GM19397 (cell line): ENCODE measurements around the gene CKMT1A.
A peak's percentile ranks its signal among the peaks of the same experiment; 100 is the strongest.
"Not testable (repeated sequence)": the region's sequence is repeated elsewhere in the genome, so short reads cannot be mapped to it uniquely, and the experiment has no call there.

Experiments used
- ATAC-seq: cut with Tn5 transposase; IDR thresholded peaks from one replicate; pipeline ENCODE4 v1.9.1; 2021; ENCODE audit warnings: mild to moderate bottlenecking, moderate library complexity; ENCODE audit not compliant: unreplicated experiment

Gene CKMT1A

DNA sequence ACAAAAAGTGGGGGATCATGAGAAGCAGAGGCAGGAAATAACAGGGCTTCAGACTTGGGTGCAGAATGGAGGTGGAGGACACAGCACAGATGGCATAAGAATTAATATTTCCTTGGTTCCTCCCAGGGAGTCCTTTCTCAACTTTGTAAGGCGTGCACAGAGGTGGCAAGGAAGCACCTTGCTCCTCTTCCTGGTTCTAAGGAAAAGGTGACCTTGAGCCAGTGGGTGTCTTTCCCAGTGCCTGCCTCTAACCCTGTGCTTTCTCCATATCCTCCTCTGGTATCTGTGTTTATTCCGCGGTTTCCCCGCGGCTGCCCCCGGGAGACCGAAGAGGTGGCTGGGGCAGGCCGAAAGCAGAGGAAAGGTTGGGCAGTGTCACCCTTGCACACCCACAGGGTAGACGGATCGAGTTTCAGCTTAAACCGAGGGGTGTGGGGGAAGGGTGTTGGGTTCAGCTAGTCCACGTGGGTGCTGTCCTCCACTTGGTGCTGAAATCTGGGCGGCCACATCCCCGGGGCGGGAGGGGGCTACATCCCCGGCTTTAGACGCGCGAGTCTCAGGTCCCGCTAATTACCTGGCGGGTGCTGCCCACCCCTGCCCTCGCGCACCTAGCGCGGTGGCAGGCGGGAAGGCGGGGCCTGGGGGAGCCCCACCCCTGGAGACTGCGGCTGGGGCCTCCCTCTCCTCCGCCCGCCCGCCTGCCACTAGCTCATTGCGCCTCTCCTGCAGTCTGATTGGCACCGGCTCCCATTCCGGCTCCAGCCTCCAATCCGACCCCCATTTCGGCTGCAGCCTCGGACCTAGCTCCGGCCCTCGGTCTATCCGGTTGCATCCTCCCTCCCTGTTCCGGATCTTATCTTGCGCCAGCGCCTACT, at the start of gene CKMT1A:
Gene CKMT1A, plus strand, starts transcription at position 712 of the 875 bp plus-strand sequence. CDS start 192 bp downstream, outside the sequence.
- not testable (repeated sequence) for ATAC-seq

DNA sequence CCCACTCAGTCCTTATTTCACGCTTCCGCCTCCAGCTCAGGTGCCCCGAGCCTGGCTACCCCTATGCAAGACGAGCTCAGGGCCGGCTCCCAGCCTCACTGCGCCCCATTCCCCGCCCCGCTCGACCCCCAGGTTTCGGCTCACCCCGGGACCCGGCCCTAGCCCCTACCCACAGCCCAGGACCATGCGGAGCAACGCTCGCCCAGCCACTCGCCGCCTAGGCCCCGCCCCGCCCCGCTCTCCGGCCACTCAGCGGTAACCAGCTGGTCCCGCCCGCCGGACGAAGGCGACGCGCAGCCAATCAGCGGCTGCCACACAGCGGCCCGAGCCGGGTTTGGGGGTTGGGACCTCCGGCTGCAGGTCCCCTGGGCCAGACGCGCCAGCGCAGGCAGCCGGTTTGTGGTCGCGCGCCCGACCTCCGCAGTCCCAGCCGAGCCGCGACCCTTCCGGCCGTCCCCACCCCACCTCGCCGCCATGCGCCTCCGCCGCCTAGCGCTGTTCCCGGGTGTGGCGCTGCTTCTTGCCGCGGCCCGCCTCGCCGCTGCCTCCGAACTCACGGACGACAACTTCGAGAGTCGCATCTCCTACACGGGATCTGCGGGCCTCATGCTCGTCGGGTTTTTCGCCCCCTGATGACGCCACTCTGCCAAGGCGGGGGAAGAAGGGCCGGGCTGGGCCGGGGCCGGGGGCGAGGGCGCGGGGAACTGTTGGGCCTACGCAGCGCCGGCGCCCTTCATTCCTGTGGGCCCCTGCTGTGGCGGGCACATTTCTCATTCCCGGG, 44.8 kb upstream of the CKMT1A start, which contains the start of gene CATSPER2:
Gene CATSPER2, minus strand, starts transcription at position 196 of the 781 bp plus-strand sequence. CDS start 783 bp downstream, outside the sequence.
- ATAC-seq = no peak

DNA sequence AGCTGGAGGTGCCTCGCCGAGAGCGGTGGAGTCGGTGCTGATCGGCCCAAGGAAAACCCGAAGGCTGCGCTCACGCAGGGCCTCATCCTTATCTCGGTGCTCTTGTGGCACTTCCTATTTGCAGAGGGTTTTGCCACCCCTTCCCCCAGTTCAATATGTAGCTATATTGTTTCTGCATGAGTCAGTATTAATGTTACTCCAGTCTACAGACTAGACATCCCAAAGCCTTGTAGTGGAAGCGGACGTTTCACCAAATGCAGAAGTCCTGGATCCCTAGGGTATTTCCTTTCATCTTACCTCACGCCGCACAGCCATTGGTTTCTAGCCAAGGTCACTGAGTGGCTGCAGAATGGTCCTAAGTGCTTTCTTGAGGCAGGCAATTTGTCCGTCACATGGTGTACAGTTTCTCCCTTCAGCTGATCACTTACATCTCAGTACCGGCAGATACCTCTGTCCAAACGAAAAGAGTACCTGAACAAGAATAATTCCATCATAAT, 44.2 kb upstream of the CKMT1A start:
- not testable (repeated sequence) for ATAC-seq

DNA sequence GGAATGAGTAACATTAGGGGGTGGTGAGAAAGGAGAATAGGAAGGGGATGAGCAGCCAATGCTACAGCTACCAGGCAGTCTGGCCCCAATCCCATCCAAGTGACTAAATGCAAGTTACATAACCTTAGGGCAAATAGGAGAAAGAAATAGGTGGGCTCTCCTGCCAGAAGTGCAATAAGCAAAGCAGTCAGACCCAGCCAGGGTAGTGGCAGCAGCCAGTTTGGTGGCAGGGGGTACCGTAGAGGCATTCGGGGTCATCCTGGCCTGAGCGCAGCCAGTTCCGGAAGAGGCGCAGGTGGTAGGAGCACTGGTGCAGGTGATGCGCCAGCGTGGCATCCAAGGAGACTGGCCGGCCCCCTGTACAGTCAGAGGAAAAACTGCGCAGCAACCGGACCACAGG, 33.9 kb upstream of the CKMT1A start:
- not testable (repeated sequence) for ATAC-seq

DNA sequence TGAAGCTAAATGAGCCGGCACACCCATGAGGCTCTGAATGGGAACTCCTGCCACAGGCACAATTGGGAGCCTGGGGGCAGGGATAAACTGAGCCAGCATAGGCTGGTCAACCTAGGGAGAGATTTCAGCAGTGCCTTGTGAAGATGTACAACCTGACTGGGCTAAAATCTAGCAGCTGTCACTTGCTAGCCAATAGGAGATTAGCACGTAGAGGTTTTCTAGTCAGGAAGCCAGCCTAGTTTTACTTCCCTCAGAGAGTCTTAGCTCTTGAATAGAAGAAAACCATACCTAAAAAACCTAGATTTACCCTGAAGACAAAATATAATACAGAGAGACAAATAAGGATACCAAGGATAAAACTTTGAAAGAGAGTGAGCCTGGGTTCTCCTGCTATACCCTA, 31.4 kb upstream of the CKMT1A start:
- not testable (repeated sequence) for ATAC-seq

DNA sequence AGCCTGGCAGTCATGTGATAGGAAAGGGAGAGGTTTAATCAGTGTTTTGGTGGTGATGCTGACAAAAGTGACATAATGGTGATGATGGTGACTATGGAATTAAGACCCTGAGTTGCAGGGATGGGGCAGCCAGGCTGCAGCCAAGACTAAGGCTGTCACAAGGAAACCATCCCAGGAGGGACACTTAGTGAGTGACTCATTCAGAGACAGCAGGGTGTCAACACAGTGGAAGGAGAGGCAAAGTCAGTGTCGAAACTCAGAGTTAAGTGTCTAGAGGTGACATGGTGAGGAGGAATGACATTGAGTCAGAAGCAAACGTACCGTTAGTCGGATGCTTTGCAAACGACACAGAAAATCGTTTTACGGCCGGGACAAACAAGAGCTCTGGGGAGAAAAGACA, 30.3 kb upstream of the CKMT1A start:
- ATAC-seq = not testable (repeated sequence)

DNA sequence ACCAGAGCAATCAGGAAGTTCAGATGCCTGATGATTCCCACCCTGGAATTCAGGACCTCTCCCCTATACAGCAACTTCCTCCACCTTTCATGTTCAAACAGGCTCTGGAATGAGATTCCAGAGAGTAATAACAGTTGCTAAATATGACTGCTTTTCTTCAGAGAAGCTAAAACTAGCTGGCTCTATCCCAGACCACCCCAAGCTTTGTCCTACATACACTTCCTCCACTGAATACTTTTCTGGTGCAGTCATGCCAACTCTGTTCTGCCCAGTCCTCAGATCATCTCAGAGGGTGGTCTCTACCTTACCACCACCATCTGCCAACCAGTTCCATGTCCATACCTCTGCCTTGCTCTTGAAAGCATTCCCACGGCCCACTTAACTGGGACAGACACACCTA, 27.5 kb upstream of the CKMT1A start:
- ATAC-seq = not testable (repeated sequence)

DNA sequence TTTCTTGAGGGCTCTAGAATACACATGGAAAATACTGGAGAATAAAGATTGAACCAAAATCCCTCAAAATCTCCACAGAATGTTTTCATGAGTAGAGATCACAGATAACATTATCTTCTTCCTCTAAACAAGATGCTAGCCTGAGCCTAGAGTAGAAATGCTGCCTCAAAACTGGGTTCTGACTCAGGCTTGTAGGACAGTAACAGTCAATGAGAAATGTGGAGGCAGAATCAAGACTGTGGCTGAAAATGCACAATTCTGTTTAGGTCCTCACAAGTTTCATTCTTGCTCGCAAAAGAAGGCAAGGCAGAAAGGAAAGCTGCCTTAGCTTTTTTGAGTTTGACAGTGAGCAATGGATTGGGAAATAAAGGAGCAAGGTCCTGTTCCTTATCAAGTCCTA, 19.5 kb upstream of the CKMT1A start:
- not testable (repeated sequence) for ATAC-seq

DNA sequence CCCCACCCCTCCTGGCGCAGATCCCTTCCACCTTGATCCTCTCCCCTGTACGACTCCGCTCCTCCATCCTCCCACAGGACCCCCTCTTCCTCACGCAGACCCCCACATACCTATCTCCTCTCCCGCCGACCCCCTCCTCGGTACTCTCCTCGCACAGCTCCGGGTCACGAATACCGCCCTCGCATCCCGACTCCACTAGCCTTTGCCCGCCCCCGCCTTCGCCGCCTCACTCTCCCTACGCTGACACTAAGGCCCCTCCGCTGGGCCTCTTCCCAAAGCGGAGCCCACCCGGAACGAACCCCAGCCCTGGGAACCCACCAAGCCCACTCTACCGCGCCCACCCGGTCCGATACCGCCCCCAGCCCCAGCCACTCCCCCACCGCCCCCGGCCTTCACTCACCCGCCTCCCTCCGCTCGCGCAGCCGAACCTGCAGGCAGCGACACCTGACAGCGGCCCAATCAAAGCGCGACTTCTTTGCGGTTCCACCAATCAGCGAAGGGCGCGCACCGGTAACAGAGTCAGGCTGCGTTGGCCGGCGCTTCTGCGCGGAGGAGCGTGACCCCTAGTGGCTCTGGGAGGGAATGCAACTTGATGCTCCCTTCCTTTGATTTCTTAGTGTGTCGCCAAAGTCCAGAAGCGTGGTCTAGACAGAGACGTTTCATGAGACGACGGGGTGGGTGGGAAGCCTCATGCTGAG, 3.9 kb upstream of the CKMT1A start:
- ATAC-seq = peak; percentile 94

DNA sequence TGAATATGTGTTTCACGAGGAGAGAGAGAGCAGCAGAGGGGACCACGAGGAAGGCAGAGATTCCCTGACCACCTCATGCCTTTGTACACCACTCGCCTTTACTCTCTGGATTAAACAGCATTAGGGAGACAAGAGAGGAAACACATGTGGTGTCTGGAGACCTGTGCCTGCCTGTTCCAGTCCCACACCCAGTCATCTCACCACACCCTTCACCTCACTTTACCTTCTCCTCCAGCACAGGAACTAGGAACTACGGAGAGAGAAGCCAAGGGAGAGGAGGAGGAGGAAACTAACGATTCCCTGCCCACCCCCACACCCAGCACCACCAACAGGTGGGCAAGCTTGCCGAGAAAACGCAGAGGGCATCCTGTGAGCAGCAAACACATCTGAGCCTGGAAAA, 980 bp upstream of the CKMT1A start:
- ATAC-seq = not testable (repeated sequence)

DNA sequence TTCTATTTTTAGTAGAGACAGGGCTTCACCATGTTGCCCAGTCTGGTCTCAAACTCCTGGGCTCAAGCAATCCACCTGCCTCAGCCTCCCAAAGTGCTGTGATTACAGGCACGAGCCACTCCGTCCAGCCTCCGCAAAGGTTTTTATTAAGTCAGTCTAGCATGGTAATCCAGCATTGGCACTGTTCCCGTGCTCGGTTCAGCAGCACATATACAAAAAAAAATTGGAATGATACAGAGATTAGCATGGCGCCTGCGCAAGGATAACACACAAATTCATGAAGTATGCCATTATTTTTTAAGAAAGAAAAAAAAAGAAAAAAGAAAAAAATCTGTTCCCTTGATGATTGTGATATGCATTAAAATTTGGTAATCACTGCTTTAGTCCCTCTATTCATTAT, 8.5 kb downstream of the CKMT1A start:
- no peak for ATAC-seq

DNA sequence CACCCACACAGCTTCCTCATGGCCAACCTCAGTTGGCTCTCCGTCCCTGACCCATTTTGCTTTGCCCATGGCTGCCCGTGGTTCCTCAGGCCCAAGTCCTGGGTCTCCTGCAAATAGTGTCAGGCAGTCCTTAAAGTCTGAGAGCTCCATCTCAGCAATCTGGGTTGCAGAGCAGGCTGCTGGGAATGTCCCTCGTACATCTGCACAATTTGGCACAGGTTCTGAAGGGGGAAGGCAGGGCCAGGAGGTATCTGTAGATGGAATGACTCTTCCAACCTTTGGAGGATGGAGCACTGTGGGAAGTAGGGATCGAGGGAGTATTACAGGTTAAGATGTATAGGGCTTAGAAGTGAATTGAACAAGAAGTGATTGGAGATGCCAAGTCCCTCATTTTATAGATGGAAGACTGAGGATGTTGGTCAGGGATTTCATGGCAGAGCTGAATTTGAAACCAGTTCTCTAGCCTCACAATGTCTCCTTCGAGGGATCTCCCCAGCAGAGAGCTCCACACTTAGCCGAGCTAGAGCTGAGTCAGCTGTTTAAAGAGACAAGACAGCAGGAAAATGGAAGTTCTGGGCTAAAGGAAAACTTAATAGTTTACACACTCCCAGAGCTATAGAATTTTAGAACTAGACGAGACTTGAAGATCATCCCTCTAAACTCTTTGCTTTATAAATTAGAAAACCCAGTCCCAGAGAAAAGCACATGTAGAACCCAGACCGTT, 9.2 kb downstream of the CKMT1A start:
- no peak for ATAC-seq

DNA sequence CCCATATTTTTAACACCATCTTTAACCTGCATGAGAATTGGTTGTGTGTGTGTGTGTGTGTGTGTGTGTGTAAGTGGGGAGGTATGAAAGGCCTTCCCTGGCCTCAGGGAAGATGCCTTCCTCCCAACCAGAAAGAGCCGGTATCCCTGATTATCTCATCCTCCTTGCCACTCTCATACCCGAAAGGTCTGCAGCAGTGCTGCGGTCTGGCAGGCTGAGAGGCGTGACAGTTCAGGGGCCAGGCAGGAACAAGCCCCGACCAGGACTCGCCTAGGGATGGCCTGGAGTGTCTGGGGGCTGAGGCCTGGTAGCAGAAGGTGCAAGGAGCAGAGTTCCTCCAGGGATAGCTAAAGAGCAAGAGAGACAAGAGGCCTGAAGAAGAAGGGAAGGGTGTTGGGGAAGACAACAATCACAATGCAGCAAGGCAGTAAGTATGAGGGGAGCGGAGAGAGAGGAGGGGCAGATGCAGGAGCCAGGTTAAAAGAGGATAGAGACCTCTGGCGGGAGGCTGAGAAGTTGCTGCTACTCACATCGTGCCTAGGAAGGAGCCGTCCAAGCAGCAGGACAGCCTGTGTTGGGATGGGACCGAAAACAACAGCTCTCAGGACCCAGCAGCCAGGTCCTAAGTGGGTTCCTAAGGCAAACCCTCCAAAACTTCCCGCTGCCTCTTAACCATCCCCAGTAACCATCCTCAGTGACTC, 16.9 kb downstream of the CKMT1A start:
- not testable (repeated sequence) for ATAC-seq

DNA sequence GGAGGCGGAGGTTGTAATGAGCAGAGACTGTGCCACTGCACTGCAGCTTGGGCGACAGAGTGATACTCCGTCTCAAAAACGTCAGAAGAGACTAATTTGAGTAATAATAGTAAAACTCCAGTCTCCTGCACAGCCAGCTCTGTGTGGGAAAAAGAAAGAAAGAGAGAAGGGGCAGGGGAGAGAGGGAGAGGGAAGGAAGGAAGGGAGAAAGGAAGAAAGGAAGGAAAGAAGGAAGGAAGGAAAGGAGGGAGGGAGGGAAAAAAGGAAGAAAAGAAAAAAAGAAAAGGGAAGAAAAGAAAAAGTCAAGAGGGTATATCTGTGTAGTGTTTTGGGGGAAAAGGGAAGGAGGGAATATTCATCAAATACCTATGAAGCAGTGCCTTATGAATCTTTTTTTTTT, 29.5 kb downstream of the CKMT1A start:
- no peak for ATAC-seq

DNA sequence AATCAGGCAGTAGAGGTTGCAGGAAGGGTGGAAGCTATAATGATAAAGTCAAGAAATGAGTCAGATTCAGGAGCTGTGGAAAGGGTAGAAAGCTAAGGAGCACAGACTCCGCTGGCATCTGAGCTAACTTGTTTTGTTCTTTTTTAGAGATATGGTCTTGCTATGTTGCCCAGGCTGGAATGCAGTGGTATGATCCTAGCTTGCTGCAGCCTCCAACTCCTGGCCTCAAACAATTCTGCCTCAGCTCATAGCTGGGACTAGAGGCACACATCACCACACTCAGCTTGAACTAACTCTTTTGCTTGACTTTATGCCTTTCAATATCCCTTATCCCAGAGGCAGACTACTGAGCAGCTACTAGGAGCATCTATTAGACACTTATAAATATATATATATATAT, 32.6 kb downstream of the CKMT1A start:
- not testable (repeated sequence) for ATAC-seq

DNA sequence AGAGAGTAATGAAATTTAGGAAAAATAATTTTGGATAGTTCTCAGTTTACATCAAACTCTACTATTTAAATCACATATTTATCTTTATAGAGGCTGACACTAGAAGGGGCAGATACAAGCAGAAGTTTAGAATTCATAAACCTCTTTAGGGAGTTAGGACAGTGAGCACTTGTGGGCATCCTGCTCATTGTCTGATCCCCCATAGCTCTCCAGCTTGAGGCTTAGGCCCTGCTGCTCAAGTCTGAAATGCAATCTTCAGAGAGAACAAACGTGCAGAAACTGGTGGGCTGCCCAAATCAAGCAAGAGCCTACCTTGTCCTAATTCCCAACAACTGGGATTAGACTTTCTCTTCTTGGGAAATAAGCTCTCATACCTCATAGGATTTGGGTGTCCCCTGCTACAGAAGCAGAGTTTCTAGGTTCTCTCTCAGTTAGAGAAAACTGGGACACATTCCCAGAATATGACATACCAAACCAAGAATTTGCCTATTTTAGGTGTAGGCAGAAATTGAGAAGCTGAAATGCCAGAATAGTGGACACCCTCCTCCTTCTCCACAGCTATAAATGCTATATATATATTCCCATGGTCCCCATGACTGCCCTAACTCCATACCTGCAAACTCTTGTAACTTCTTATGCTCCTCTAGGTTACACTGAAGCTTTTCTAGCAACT, 34.5 kb downstream of the CKMT1A start:
- not testable (repeated sequence) for ATAC-seq

DNA sequence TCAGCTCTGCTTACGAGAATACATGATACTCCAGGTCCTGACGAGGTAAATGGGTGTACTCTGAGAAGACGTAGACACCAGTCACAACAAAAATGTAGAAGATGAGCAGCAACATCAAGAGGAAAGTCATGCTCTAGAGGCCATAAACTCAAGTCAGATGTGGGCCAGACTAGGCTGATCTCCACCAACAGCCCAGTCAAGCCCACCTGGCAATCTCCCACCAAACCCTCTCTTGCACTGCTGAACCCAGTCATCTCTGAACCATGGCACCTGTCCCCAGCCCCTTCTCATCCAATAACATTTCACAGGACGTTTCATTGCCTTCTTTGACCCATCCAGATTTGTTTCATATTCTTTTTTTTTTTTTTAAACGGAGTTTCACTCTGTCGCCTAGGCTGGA, 41.8 kb downstream of the CKMT1A start:
- peak; percentile 45 for ATAC-seq

DNA sequence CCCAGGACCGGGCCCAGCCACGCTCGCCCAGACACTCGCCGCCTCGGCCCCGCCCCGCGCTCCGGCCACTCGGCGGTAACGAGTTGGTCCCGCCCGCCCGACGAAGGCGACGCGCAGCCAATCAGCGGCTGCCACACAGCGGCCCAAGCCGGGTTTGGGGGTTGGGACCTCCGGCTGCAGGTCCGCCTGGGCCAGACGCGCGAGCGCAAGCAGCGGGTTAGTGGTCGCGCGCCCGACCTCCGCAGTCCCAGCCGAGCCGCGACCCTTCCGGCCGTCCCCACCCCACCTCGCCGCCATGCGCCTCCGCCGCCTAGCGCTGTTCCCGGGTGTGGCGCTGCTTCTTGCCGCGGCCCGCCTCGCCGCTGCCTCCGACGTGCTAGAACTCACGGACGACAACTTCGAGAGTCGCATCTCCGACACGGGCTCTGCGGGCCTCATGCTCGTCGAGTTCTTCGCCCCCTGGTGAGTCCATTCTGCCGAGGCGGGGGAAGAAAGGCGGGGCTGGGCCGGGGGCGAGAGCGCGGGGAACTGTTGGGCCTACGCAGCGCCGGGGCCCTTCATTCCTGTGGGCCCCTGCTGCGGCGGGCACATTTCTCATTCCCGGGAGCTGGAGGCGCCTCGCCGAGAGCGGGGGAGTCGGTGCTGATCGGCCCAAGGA, 52.7 kb downstream of the CKMT1A start, which contains the start of gene PDIA3:
Gene PDIA3, plus strand, starts transcription at position 194 of the 658 bp plus-strand sequence. Its CDS starts 102 bp downstream, at position 296.
- peak; percentile 81 for ATAC-seq
